ENCODE results near the gene CHD9. TPM values are rescaled to one million over a fixed set of nuclear protein-coding genes. Genes with fewer than 3 reads are reported as not detected.
"Not testable (repeated sequence)": the region's sequence is repeated elsewhere in the genome, so short reads cannot be mapped to it uniquely, and the experiment has no call there.

The CHD9 gene
- total RNA-seq, 1 donor from 2014 or later, result 49.2 TPM

- H3K4me1 Mint-ChIP-seq (ENCODE audit: unreplicated experiment), result no peaks in the 10 kb centered on the region
- no peaks in the 10 kb centered on the region for H3K27me3 Mint-ChIP-seq (ENCODE audit: unreplicated experiment)
- no peak for DNase-seq (ENCODE audit: low spot score)
- H3K27ac Mint-ChIP-seq (ENCODE audit: unreplicated experiment), result no peak overlapping the region
- H3K9me3 Mint-ChIP-seq (ENCODE audit: unreplicated experiment), result no peaks in the 10 kb centered on the region
- H3K36me3 Mint-ChIP-seq (ENCODE audit: low read depth, unreplicated experiment), result peaks cover 4% of the 10 kb centered on the region
- H3K4me3 Mint-ChIP-seq (ENCODE audit: unreplicated experiment), result no peak overlapping the region
- TF ChIP-seq, protein P1, sequence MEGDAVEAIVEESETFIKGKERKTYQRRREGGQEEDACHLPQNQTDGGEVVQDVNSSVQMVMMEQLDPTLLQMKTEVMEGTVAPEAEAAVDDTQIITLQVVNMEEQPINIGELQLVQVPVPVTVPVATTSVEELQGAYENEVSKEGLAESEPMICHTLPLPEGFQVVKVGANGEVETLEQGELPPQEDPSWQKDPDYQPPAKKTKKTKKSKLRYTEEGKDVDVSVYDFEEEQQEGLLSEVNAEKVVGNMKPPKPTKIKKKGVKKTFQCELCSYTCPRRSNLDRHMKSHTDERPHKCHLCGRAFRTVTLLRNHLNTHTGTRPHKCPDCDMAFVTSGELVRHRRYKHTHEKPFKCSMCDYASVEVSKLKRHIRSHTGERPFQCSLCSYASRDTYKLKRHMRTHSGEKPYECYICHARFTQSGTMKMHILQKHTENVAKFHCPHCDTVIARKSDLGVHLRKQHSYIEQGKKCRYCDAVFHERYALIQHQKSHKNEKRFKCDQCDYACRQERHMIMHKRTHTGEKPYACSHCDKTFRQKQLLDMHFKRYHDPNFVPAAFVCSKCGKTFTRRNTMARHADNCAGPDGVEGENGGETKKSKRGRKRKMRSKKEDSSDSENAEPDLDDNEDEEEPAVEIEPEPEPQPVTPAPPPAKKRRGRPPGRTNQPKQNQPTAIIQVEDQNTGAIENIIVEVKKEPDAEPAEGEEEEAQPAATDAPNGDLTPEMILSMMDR (IDR thresholded peaks at IDR 0.05; ENCODE audit: unreplicated experiment), result no peak
Observed at GRCh38 chr16:53172517-53172916, 117.7 kb downstream of the CHD9 start.

- no peak for DNase-seq (ENCODE audit: low spot score)
- H3K36me3 Mint-ChIP-seq (ENCODE audit: low read depth, unreplicated experiment), result peaks cover 4% of the 10 kb centered on the region
- H3K27me3 Mint-ChIP-seq (ENCODE audit: unreplicated experiment), result no peaks in the 10 kb centered on the region
- TF ChIP-seq, protein P1 (IDR thresholded peaks at IDR 0.05; ENCODE audit: unreplicated experiment), result no peak
- no peaks in the 10 kb centered on the region for H3K4me1 Mint-ChIP-seq (ENCODE audit: unreplicated experiment)
- H3K4me3 Mint-ChIP-seq (ENCODE audit: unreplicated experiment), result no peak overlapping the region
- no peaks in the 10 kb centered on the region for H3K9me3 Mint-ChIP-seq (ENCODE audit: unreplicated experiment)
- no peak overlapping the region for H3K27ac Mint-ChIP-seq (ENCODE audit: unreplicated experiment)
Observed at GRCh38 chr16:53175118-53175517, 120.3 kb downstream of the CHD9 start.

- no peak for DNase-seq (ENCODE audit: low spot score)
- H3K4me1 Mint-ChIP-seq (ENCODE audit: unreplicated experiment), result no peaks in the 10 kb centered on the region
- H3K27ac Mint-ChIP-seq (ENCODE audit: unreplicated experiment), result no peak overlapping the region
- no peaks in the 10 kb centered on the region for H3K9me3 Mint-ChIP-seq (ENCODE audit: unreplicated experiment)
- TF ChIP-seq, protein P1 (IDR thresholded peaks at IDR 0.05; ENCODE audit: unreplicated experiment), result no peak
- H3K4me3 Mint-ChIP-seq (ENCODE audit: unreplicated experiment), result no peak overlapping the region
- peaks cover 4% of the 10 kb centered on the region for H3K36me3 Mint-ChIP-seq (ENCODE audit: low read depth, unreplicated experiment)
- peaks cover 1% of the 10 kb centered on the region for H3K27me3 Mint-ChIP-seq (ENCODE audit: unreplicated experiment)
Observed at GRCh38 chr16:53176434-53176833, 121.6 kb downstream of the CHD9 start.

DNA sequence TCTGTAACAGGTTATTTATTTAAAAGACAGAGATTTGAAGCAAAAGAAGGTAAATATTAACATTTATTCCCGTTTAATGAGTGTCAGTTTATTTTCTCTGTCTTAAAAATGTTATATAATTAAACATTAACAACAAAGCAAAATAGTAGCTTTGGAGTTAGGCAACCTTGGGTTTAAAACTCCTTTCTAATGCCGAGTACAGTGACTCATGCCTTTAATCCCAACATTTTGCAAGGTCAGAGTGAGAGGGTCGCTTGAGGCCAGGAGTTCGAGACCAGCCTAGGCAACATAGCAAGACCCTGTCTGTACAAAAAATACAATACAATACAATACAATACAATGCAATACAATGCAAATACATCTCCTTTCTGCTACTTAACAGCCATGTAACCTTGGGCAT lies 128.7 kb downstream of the CHD9 start:
- H3K27ac Mint-ChIP-seq (ENCODE audit: unreplicated experiment), result no peak overlapping the region
- H3K4me1 Mint-ChIP-seq (ENCODE audit: unreplicated experiment), result no peaks in the 10 kb centered on the region
- TF ChIP-seq, protein P1 (IDR thresholded peaks at IDR 0.05; ENCODE audit: unreplicated experiment), result no peak
- H3K9me3 Mint-ChIP-seq (ENCODE audit: unreplicated experiment), result peaks cover 18% of the 10 kb centered on the region
- H3K4me3 Mint-ChIP-seq (ENCODE audit: unreplicated experiment), result no peak overlapping the region
- peaks cover 1% of the 10 kb centered on the region for H3K27me3 Mint-ChIP-seq (ENCODE audit: unreplicated experiment)
- H3K36me3 Mint-ChIP-seq (ENCODE audit: low read depth, unreplicated experiment), result peaks cover 39% of the 10 kb centered on the region
- DNase-seq (ENCODE audit: low spot score), result no peak

- peaks cover 39% of the 10 kb centered on the region for H3K36me3 Mint-ChIP-seq (ENCODE audit: low read depth, unreplicated experiment)
- not testable (repeated sequence) for H3K27ac Mint-ChIP-seq (ENCODE audit: unreplicated experiment); H3K27me3 Mint-ChIP-seq (ENCODE audit: unreplicated experiment); DNase-seq (ENCODE audit: low spot score); H3K4me1 Mint-ChIP-seq (ENCODE audit: unreplicated experiment)
- H3K4me3 Mint-ChIP-seq (ENCODE audit: unreplicated experiment), result peak overlapping the region; percentile 81
- H3K9me3 Mint-ChIP-seq (ENCODE audit: unreplicated experiment), result peaks cover 18% of the 10 kb centered on the region
Observed at GRCh38 chr16:53185741-53186140, 130.9 kb downstream of the CHD9 start.

DNA sequence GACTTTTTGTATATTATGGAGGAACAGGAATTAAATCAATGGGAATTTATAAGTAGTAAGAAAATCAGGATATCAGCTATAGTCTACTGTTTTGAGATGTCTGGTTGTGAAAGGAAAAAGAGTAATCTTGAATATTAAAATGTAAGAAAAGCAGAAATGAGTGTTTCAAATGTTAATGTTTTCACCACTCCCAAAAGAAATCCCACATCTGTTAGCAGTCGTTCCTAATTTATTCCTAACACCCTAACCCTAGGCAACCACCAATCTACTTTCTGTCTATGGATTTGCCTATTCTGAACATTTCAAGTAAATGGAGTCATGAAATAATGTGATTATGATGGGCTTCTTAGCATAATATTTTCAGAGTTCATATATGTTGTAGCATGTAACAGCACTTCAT lies 133.0 kb downstream of the CHD9 start:
- no peak for DNase-seq (ENCODE audit: low spot score)
- Mint-ChIP-seq H3K9me3 (ENCODE audit: unreplicated experiment) (peaks cover 18% of the 10 kb centered on the region), H3K4me1 (ENCODE audit: unreplicated experiment) (no peaks in the 10 kb centered on the region), H3K27me3 (ENCODE audit: unreplicated experiment) (no peaks in the 10 kb centered on the region), H3K4me3 (ENCODE audit: unreplicated experiment) (no peak overlapping the region), H3K27ac (ENCODE audit: unreplicated experiment) (no peak overlapping the region), H3K36me3 (ENCODE audit: low read depth, unreplicated experiment) (peaks cover 39% of the 10 kb centered on the region)
- TF ChIP-seq, protein P1 (IDR thresholded peaks at IDR 0.05; ENCODE audit: unreplicated experiment), result no peak

Data from endothelial cell (in vitro differentiated cells).